ENCODE data around the gene CDKL1.

CDKL1 gene

GRCh38 chr14:50311972-50312733, 84.5 kb downstream of the CDKL1 start, which contains the start of the genes DMAC2L and L2HGDH:
Gene DMAC2L, plus strand, starts transcription at chr14:50312324. Its CDS starts 9,164 bp downstream, at chr14:50321488.
Gene L2HGDH, minus strand, starts transcription at chr14:50312229. Its CDS starts 79 bp downstream, at chr14:50312150.
- Histone ChIP-seq H2AFZ (ENCODE audit: low read depth, low read length) (peak within 1 kb of the TSS; percentile 97), H3K4me2 (ENCODE audit: insufficient read depth, low read length) (peak within 1 kb of the TSS; percentile 85), H3K4me1 (ENCODE audit: insufficient read depth, low read length) (peaks cover 29% of the 10 kb centered on the region), H3K4me3 (ENCODE audit: low read depth in 1 of 2, low read length in 2 of 2) (peak within 1 kb of the TSS; percentile 38 to 87), H3K27ac (ENCODE audit: low read length) (peak within 1 kb of the TSS; percentile 99), H3K27me3 (ENCODE audit: insufficient read depth, low read length, poor library complexity) (no peaks in the 10 kb centered on the region), H3K9me3 (ENCODE audit: insufficient read depth, low read length, severe bottlenecking) (peaks cover 6% of the 10 kb centered on the region), H4K20me1 (ENCODE audit: insufficient read depth, low read length) (no peaks in the 10 kb centered on the region), H3K79me2 (ENCODE audit: insufficient read depth, low read length) (peaks cover 57% of the 10 kb centered on the region), H3K36me3 (ENCODE audit: insufficient read depth, low read length) (peaks cover 9% of the 10 kb centered on the region), H3K9ac (ENCODE audit: low read depth, low read length) (peak within 1 kb of the TSS; percentile 85)
- ATAC-seq (ENCODE audit: insufficient read depth, low read depth) (peak; percentile 93), DNase-seq (peak; percentile 90)
- no peak for TF ChIP-seq EZH2 (IDR thresholded peaks at IDR 0.05; ENCODE audit: borderline replicate concordance, low read depth, low read length, severe bottlenecking)
- no peak for TF ChIP-seq CTCF (IDR thresholded peaks at IDR 0.05; ENCODE audit: borderline replicate concordance, extremely low read depth, low read length, poor library complexity, severe bottlenecking)

GRCh38 chr14:50311337-50311971, 85.2 kb downstream of the CDKL1 start:
- ATAC-seq (ENCODE audit: insufficient read depth, low read depth), result peak; percentile 31; the same call in 2 of the 3 replicates
- Histone ChIP-seq H3K4me2 (ENCODE audit: insufficient read depth, low read length) (peak overlapping the region; percentile 85), H3K4me3 (ENCODE audit: low read depth in 1 of 2, low read length in 2 of 2) (peak overlapping the region; percentile 38 to 87), H3K27ac (ENCODE audit: low read length) (peak overlapping the region; percentile 99), H3K9ac (ENCODE audit: low read depth, low read length) (peak overlapping the region; percentile 85), H4K20me1 (ENCODE audit: insufficient read depth, low read length) (no peaks in the 10 kb centered on the region), H3K36me3 (ENCODE audit: insufficient read depth, low read length) (peaks cover 9% of the 10 kb centered on the region), H3K9me3 (ENCODE audit: insufficient read depth, low read length, severe bottlenecking) (peaks cover 6% of the 10 kb centered on the region), H2AFZ (ENCODE audit: low read depth, low read length) (peak overlapping the region; percentile 97), H3K79me2 (ENCODE audit: insufficient read depth, low read length) (peaks cover 63% of the 10 kb centered on the region), H3K27me3 (ENCODE audit: insufficient read depth, low read length, poor library complexity) (no peaks in the 10 kb centered on the region), H3K4me1 (ENCODE audit: insufficient read depth, low read length) (peaks cover 29% of the 10 kb centered on the region)
- TF ChIP-seq CTCF (IDR thresholded peaks at IDR 0.05; ENCODE audit: borderline replicate concordance, extremely low read depth, low read length, poor library complexity, severe bottlenecking) (peak; percentile 47), EZH2 (IDR thresholded peaks at IDR 0.05; ENCODE audit: borderline replicate concordance, low read depth, low read length, severe bottlenecking) (no peak)
- no peak for DNase-seq

- DNase-seq (no peak), ATAC-seq (ENCODE audit: insufficient read depth, low read depth) (no peak)
- Histone ChIP-seq H3K9me3 (ENCODE audit: insufficient read depth, low read length, severe bottlenecking) (peaks cover 6% of the 10 kb centered on the region), H3K79me2 (ENCODE audit: insufficient read depth, low read length) (peaks cover 68% of the 10 kb centered on the region), H4K20me1 (ENCODE audit: insufficient read depth, low read length) (no peaks in the 10 kb centered on the region), H3K27ac (ENCODE audit: low read length) (no peak overlapping the region), H3K9ac (ENCODE audit: low read depth, low read length) (no peak overlapping the region; the same call in 1 of the 2 replicates), H3K4me2 (ENCODE audit: insufficient read depth, low read length) (peak overlapping the region; percentile 85; the same call in 1 of the 2 replicates), H3K4me1 (ENCODE audit: insufficient read depth, low read length) (peaks cover 29% of the 10 kb centered on the region), H3K4me3 (ENCODE audit: low read depth in 1 of 2, low read length in 2 of 2) (no peak overlapping the region; a peak in 1 of 4 replicates), H3K36me3 (ENCODE audit: insufficient read depth, low read length) (peaks cover 9% of the 10 kb centered on the region), H3K27me3 (ENCODE audit: insufficient read depth, low read length, poor library complexity) (no peaks in the 10 kb centered on the region), H2AFZ (ENCODE audit: low read depth, low read length) (no peak overlapping the region)
- no peak for TF ChIP-seq CTCF (IDR thresholded peaks at IDR 0.05; ENCODE audit: borderline replicate concordance, extremely low read depth, low read length, poor library complexity, severe bottlenecking)
- TF ChIP-seq EZH2 (IDR thresholded peaks at IDR 0.05; ENCODE audit: borderline replicate concordance, low read depth, low read length, severe bottlenecking), result no peak
Measured at GRCh38 chr14:50310445-50310844, 86.2 kb downstream of the CDKL1 start.

All from DND-41 (cell line).